Frontal cortex (tissue), 4 donors: Measurements from ENCODE around the gene TNS1. TPM values are rescaled to one million over a fixed set of nuclear protein-coding genes. Genes with fewer than 3 reads are reported as not detected.
"Not testable (repeated sequence)": the region's sequence is repeated elsewhere in the genome, so short reads cannot be mapped to it uniquely, and the experiment has no call there.

ENCODE experiments used
- DNase-seq, 2 donors: peaks; one replicate each; pipeline ENCODE4 v3.0.0; 2012; ENCODE audit warnings: low spot score in 2 of 2
- FAIRE-seq: peaks from 2 replicates; lab custom pipeline; 2012; peaks lifted over from hg19 to GRCh38; lab: Jason Lieb, UNC
- total RNA-seq: library from RNA; depleted of rRNA; stranded (reverse); fragments of >200 nt; gene quantifications from one replicate; pipeline ENCODE4 v1.2.3, GENCODE V29; 2014
- donor health status: control.
- donor health status: control.
- donor health status: control.

Gene TNS1
- 3.7 TPM for total RNA-seq

GRCh38 chr2:218002845-218003180, at the start of gene TNS1:
TNS1 (minus strand) TSS chr2:218002995; CDS start chr2:218002872, 123 bp downstream.
- DNase-seq (no peak), FAIRE-seq (no peak)

GRCh38 chr2:218051903-218052302, 49.1 kb upstream of the TNS1 start:
- DNase-seq, result no peak
- FAIRE-seq, result no peak

GRCh38 chr2:218047536-218048225, 44.9 kb upstream of the TNS1 start:
- FAIRE-seq, result no peak

GRCh38 chr2:218046238-218046637, 43.4 kb upstream of the TNS1 start:
- FAIRE-seq, result no peak
- no peak for DNase-seq

More at GRCh38 chr2:218047536-218048225, 44.9 kb upstream of the TNS1 start:
- DNase-seq, result no peak

GRCh38 chr2:218044599-218044998, 41.8 kb upstream of the TNS1 start:
- not testable (repeated sequence) for FAIRE-seq, DNase-seq

GRCh38 chr2:218043701-218044109, 40.9 kb upstream of the TNS1 start:
- DNase-seq (no peak), FAIRE-seq (no peak)

- DNase-seq (no peak), FAIRE-seq (no peak)
Measured at GRCh38 chr2:218043100-218043499, 40.3 kb upstream of the TNS1 start.

GRCh38 chr2:218041302-218042168, 38.7 kb upstream of the TNS1 start:
- DNase-seq, result no peak
- FAIRE-seq, result no peak

GRCh38 chr2:218040883-218041282, 38.1 kb upstream of the TNS1 start:
- FAIRE-seq, result no peak
- no peak for DNase-seq

GRCh38 chr2:218039171-218039570, 36.4 kb upstream of the TNS1 start:
- FAIRE-seq (no peak), DNase-seq (no peak)

GRCh38 chr2:218036371-218036770, 33.6 kb upstream of the TNS1 start:
- no peak for DNase-seq
- FAIRE-seq, result no peak

- DNase-seq (no peak), FAIRE-seq (no peak)
Measured at GRCh38 chr2:218035463-218036100, 32.8 kb upstream of the TNS1 start.

GRCh38 chr2:218034497-218035213, 31.9 kb upstream of the TNS1 start:
- FAIRE-seq, result not testable (repeated sequence)
- DNase-seq, result peak; percentile 57 to 77

- FAIRE-seq (no peak), DNase-seq (no peak)
Measured at GRCh38 chr2:218033590-218034496, 31.0 kb upstream of the TNS1 start.

- no peak for FAIRE-seq
Measured at GRCh38 chr2:218033208-218033589, 30.4 kb upstream of the TNS1 start.

GRCh38 chr2:218032336-218033171, 29.8 kb upstream of the TNS1 start:
- no peak for FAIRE-seq
- DNase-seq, result no peak

More at GRCh38 chr2:218033208-218033589, 30.4 kb upstream of the TNS1 start:
- DNase-seq, result no peak

- FAIRE-seq (no peak), DNase-seq (no peak)
Measured at GRCh38 chr2:218031771-218032257, 29.0 kb upstream of the TNS1 start.

- no peak for DNase-seq
- FAIRE-seq, result no peak
Measured at GRCh38 chr2:218031261-218031660, 28.5 kb upstream of the TNS1 start.
